ENCODE results near the gene THSD7B. TPM values are rescaled to one million over a fixed set of nuclear protein-coding genes. Genes with fewer than 3 reads are reported as not detected.

THSD7B gene
- total RNA-seq, 4 donors from 2014 or later = 0.12 to 1.1 (median 0.39) TPM

DNA sequence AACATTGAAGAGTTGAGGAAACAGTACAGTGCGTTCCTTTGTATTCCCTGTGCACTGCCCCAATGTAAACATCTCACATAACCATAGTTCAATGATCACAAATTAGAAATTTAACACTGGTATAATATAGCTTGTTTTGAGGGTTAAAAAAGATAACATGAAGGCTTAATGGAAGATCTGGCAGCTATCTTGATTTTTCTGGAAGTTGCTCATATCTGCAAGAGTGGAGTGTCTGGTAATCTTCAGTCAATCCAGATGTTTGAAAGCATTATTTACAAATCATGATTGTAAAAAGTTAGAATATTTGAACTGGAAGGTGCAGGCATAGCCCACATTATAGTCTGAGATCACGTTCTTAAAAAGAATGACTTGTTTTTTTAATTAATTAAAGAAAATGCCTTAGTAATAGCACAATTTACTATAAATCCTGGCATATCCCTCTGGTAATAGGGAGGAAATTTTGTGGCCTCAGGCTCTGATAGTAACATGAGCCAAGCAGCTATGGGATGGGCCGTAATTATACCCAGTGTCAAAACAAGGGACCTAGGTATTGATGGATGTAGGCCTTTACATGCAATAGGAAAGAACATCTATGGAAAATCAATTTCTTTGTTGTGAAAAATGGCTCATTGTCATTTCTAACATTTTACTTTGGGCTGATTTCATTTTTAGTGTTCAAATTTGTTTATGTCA lies 418.0 kb downstream of the THSD7B start:
- Histone ChIP-seq H3K9me3 (peaks cover 0 to 5% (median 0%) of the 10 kb centered on the region in 3 donors), H3K4me1 (no peaks in the 10 kb centered on the region), H3K36me3 (no peaks in the 10 kb centered on the region), H3K4me3 (no peak overlapping the region), H3K27me3 (no peaks in the 10 kb centered on the region), H3K27ac (no peak overlapping the region)
- ATAC-seq = no peak
- no peak for TF ChIP-seq EP300 (IDR thresholded peaks at IDR 0.05)
- TF ChIP-seq, protein P1, sequence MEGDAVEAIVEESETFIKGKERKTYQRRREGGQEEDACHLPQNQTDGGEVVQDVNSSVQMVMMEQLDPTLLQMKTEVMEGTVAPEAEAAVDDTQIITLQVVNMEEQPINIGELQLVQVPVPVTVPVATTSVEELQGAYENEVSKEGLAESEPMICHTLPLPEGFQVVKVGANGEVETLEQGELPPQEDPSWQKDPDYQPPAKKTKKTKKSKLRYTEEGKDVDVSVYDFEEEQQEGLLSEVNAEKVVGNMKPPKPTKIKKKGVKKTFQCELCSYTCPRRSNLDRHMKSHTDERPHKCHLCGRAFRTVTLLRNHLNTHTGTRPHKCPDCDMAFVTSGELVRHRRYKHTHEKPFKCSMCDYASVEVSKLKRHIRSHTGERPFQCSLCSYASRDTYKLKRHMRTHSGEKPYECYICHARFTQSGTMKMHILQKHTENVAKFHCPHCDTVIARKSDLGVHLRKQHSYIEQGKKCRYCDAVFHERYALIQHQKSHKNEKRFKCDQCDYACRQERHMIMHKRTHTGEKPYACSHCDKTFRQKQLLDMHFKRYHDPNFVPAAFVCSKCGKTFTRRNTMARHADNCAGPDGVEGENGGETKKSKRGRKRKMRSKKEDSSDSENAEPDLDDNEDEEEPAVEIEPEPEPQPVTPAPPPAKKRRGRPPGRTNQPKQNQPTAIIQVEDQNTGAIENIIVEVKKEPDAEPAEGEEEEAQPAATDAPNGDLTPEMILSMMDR (IDR thresholded peaks at IDR 0.05) = no peak
- no peak for TF ChIP-seq POLR2A (IDR thresholded peaks at IDR 0.05)
- no peak for TF ChIP-seq POLR2AphosphoS5 (IDR thresholded peaks at IDR 0.05)
- 56 to 95% methylated on average over 3 of the region's 3 CpGs for WGBS, 2 donors (ENCODE audit: low coverage in 1 of 2)

DNA sequence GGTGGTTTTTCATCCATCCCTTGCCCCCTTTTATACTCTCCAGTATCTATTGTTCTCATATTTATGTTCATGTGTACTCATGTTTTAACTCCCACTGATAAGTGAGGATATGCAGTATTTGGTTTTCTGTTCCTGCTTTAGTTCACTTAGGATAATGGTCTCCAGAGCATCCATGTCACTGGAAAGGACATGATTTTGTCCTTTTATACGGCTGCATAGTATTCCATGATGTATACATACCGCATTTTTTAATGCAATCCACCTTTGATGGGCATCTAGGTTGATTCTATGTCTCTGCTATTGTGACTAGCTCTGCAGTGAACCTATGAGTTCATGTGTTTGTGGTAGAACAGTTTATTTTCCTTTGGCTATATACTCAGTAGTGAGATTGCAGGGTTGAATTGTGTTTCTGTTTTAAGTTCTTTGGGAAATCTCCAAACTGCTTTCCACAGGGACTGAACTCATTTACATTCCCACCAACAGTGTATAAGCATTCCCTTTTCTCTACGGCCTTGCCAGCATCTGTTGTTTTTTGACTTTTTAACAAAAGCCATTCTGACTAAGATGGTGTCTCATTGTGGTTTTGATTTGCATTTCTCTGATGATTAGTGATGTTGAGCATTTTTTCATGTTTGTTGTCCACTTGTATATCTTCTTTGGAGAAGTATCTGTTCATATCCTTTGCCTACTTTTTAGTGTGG lies 420.2 kb downstream of the THSD7B start:
- Histone ChIP-seq H3K4me1 (no peaks in the 10 kb centered on the region), H3K4me3 (no peak overlapping the region), H3K36me3 (no peaks in the 10 kb centered on the region), H3K9me3 (peaks cover 0 to 5% (median 0%) of the 10 kb centered on the region in 3 donors), H3K27me3 (no peaks in the 10 kb centered on the region), H3K27ac (no peak overlapping the region)
- ATAC-seq = no peak
- 90 to 96% methylated on average over 3 of the region's 3 CpGs for WGBS, 2 donors (ENCODE audit: low coverage in 1 of 2)
- no peak for TF ChIP-seq POLR2AphosphoS5 (IDR thresholded peaks at IDR 0.05)
- TF ChIP-seq, protein P1 (IDR thresholded peaks at IDR 0.05) = no peak
- TF ChIP-seq EP300 (IDR thresholded peaks at IDR 0.05) = no peak
- TF ChIP-seq POLR2A (IDR thresholded peaks at IDR 0.05) = no peak

DNA sequence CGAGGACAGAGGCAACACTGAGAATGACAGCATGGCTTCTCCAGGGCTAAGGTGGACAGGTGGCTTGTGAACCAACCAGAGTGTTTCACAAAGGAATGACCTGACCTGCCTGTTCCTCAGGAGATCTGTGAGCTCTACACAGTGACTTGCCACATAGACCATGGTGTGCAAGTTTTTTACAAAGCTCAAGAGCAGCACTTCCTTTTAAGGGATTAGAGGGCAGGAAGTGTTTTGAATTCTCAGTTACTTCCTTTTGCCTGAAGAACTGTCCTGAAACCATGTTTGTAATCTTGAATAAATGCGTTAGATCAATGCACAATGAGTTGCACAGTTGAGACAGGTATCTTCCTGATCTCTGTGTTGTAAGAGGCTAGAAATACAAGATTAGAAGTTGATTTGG lies 421.9 kb downstream of the THSD7B start:
- H3K27me3 ChIP-seq = no peaks in the 10 kb centered on the region
- H3K4me1 ChIP-seq = no peaks in the 10 kb centered on the region
- no peak for ATAC-seq
- 76 to 83% methylated on average over 2 of the region's 2 CpGs for WGBS, 2 donors (ENCODE audit: low coverage in 1 of 2)
- no peak overlapping the region for H3K4me3 ChIP-seq
- TF ChIP-seq, protein P1 (IDR thresholded peaks at IDR 0.05) = no peak
- TF ChIP-seq POLR2AphosphoS5 (IDR thresholded peaks at IDR 0.05) (no peak), EP300 (IDR thresholded peaks at IDR 0.05) (no peak), POLR2A (IDR thresholded peaks at IDR 0.05) (no peak)
- H3K36me3 ChIP-seq = no peaks in the 10 kb centered on the region
- H3K9me3 ChIP-seq = peaks cover 0 to 5% (median 0%) of the 10 kb centered on the region in 3 donors
- H3K27ac ChIP-seq = no peak overlapping the region

GRCh38 chr2:137190411-137191195 lies 425.3 kb downstream of the THSD7B start:
- Histone ChIP-seq H3K4me3 (no peak overlapping the region), H3K4me1 (no peaks in the 10 kb centered on the region), H3K36me3 (no peaks in the 10 kb centered on the region), H3K27ac (no peak overlapping the region), H3K9me3 (peaks cover 0 to 1% (median 0%) of the 10 kb centered on the region in 3 donors), H3K27me3 (no peaks in the 10 kb centered on the region)
- ATAC-seq = no peak
- TF ChIP-seq, protein P1 (IDR thresholded peaks at IDR 0.05) = no peak
- TF ChIP-seq EP300 (IDR thresholded peaks at IDR 0.05) (no peak), POLR2AphosphoS5 (IDR thresholded peaks at IDR 0.05) (no peak)
- WGBS, 2 donors (ENCODE audit: low coverage in 1 of 2) = 51 to 87% methylated on average over 4 to 8 of the region's 13 CpGs
